Upper lobe of left lung (tissue), 4 donors: ENCODE results near the gene ANKRD13A.

ENCODE experiments used
- POLR2A ChIP-seq, 4 donors: fragments of 450-650 bp; IDR thresholded peaks; one replicate each; pipeline ENCODE4 v1.5.1; 2016 to 2017; ENCODE audit warnings: antibody characterized with exemption in 4 of 4, mild to moderate bottlenecking in 2 of 4
- POLR2AphosphoS5 ChIP-seq, 2 donors: sonication (generic); formaldehyde crosslinking; IDR thresholded peaks; one replicate each; pipeline ENCODE4 v1.5.1; 2017; ENCODE audit warnings: antibody characterized with exemption in 2 of 2
- TF ChIP-seq, protein P1 (sequence below), 6 experiments: fragments of 450-650 bp in 4 of 6; fragments of 200-600 bp in 2 of 6; sonication (generic) in 2 of 6; IDR thresholded peaks; one replicate each; pipeline ENCODE4 v1.5.1; 2016 to 2019; ENCODE audit warnings: antibody characterized with exemption in 6 of 6

DNA sequence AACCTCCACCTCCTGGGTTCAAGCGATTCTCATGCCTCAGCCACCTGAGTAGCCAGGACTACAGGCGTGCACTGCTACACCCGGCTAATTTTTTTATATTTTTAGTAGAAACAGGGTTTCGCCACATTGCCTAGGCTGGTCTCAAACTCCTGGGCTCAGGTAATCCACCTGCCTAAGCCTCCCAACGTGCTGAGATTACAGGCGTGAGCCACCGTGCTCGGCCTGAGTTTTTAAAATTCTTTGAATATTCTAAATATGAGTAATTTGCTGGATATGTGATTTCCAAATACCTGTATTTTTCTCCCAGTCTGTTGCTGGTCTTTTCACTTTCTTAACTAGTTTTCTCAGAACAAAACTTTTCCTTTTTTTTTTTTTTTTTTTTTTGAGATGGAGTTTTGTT lies 30.4 kb upstream of the ANKRD13A start:
- TF ChIP-seq POLR2A (IDR thresholded peaks at IDR 0.05) (no peak), POLR2AphosphoS5 (IDR thresholded peaks at IDR 0.05) (no peak)
- TF ChIP-seq, protein P1, sequence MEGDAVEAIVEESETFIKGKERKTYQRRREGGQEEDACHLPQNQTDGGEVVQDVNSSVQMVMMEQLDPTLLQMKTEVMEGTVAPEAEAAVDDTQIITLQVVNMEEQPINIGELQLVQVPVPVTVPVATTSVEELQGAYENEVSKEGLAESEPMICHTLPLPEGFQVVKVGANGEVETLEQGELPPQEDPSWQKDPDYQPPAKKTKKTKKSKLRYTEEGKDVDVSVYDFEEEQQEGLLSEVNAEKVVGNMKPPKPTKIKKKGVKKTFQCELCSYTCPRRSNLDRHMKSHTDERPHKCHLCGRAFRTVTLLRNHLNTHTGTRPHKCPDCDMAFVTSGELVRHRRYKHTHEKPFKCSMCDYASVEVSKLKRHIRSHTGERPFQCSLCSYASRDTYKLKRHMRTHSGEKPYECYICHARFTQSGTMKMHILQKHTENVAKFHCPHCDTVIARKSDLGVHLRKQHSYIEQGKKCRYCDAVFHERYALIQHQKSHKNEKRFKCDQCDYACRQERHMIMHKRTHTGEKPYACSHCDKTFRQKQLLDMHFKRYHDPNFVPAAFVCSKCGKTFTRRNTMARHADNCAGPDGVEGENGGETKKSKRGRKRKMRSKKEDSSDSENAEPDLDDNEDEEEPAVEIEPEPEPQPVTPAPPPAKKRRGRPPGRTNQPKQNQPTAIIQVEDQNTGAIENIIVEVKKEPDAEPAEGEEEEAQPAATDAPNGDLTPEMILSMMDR (IDR thresholded peaks at IDR 0.05): no peak
